C4-2B (cell line): ENCODE data around the gene PLA2G2F.

Experiments used
- H3K27ac ChIP-seq: fragments of 450-650 bp; 2 replicates; pipeline ENCODE4 v1.5.1; 2017
- ZFX ChIP-seq: fragments of 450-650 bp; IDR thresholded peaks from 2 replicates; pipeline ENCODE4 v1.6.1; 2017
- TF ChIP-seq, protein P1 (sequence below): fragments of 450-650 bp; conservative IDR thresholded peaks from 2 replicates; pipeline ENCODE4 v1.5.1; 2017; ENCODE audit warnings: mild to moderate bottlenecking

The PLA2G2F gene

DNA sequence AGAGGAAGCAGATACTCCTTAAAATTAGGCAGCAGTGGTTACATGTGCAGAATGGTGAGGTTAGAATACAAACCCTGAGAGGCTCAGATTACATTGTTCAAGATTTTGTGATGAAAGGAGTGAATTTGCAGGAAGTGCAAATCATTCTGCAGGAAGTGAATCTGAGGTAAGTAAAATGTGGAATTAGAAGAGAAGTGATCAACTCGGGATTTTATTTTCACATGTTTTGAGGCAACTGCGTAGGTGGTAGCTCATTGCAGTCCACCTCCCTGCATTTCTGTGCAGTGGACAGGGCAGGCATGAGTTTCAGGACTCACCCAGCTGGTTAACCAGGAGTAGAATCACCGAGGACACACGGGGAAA, 49.3 kb downstream of the PLA2G2F start:
- TF ChIP-seq, protein P1, sequence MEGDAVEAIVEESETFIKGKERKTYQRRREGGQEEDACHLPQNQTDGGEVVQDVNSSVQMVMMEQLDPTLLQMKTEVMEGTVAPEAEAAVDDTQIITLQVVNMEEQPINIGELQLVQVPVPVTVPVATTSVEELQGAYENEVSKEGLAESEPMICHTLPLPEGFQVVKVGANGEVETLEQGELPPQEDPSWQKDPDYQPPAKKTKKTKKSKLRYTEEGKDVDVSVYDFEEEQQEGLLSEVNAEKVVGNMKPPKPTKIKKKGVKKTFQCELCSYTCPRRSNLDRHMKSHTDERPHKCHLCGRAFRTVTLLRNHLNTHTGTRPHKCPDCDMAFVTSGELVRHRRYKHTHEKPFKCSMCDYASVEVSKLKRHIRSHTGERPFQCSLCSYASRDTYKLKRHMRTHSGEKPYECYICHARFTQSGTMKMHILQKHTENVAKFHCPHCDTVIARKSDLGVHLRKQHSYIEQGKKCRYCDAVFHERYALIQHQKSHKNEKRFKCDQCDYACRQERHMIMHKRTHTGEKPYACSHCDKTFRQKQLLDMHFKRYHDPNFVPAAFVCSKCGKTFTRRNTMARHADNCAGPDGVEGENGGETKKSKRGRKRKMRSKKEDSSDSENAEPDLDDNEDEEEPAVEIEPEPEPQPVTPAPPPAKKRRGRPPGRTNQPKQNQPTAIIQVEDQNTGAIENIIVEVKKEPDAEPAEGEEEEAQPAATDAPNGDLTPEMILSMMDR, result no peak
- no peak for TF ChIP-seq ZFX
- H3K27ac ChIP-seq, result no peak overlapping the region

DNA sequence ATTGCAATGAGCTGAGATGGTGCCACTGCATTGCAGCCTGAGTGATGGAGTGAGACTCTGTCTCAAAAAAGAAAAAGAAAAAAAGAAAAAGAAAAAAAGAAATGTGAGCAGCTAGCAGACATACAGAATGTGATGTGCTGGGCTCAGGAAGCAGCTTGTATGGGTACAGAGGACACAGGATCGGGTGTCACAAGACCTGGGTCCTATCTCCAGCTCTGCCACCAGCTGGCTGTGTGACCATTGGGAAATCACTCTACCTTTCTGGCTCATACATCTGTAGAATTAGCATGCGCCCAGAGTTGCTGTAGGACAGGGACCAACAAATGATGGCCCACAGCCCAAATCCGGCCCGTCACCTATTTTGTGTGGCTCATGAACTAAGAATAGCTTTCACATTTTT, 50.5 kb downstream of the PLA2G2F start:
- H3K27ac ChIP-seq, result no peak overlapping the region
- TF ChIP-seq ZFX, result no peak
- TF ChIP-seq, protein P1, result no peak

DNA sequence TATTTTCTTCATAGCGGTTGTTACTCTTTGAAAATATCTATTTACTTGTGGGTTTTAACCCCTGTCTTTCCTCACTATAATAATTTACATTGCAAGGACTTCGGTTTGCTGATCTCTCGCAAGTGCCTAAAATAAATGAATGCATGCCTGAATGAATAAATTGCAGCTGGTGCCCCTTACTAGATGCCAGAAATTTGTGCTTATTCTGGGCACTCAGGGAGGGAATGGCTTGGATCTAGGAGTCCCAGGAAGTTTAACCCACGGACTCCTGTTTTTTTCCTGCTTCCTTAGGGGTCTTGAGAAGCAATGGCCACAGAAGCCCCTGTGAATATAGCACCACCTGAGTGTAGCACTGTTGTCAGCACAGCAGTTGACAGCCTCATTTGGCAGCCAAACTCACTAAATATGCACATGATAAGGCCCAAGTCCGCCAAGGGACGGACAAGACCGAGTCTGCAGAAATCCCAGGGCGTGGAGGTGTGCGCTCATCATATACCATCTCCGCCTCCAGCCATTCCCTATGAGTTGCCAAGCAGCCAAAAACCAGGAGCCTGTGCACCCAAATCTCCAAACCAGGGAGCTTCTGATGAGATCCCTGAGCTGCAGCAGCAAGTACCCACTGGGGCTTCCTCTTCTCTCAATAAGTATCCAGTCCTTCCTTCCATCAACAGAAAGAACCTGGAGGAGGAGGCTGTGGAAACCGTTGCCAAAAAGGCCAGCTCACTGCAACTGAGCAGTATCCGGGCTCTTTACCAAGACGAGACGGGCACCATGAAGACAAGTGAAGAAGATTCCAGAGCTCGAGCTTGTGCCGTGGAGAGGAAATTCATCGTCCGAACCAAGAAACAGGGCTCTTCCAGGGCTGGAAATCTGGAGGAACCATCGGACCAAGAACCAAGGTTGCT, 51.4 kb downstream of the PLA2G2F start:
- TF ChIP-seq, protein P1, result no peak
- TF ChIP-seq ZFX, result no peak
- H3K27ac ChIP-seq, result no peak overlapping the region

- no peak overlapping the region for H3K27ac ChIP-seq
Observed at GRCh38 chr1:20191266-20191825, 52.2 kb downstream of the PLA2G2F start.

DNA sequence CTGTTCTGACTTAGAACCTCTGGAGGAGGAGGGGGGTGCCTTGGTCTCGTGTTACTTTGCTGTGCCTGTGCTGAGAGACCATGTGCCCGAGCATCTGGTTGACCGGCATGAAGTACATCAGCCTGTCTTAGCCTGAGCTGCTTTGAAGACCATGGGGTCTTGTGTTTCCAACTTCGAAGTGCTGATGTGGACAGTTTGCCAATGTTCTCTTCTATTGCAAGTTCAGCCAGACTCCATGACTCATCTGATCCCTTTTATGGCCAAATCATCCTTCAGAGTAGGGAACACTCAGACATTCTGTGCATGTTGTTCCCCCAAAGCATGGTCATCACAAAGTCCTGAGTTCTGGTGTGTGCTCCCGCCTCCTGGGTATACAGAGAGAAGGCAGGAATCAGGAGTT, 53.2 kb downstream of the PLA2G2F start:
- TF ChIP-seq, protein P1, result no peak
- TF ChIP-seq ZFX, result no peak
- H3K27ac ChIP-seq, result no peak overlapping the region

More at GRCh38 chr1:20191266-20191825, 52.2 kb downstream of the PLA2G2F start:
- no peak for TF ChIP-seq ZFX
- TF ChIP-seq, protein P1, result no peak

DNA sequence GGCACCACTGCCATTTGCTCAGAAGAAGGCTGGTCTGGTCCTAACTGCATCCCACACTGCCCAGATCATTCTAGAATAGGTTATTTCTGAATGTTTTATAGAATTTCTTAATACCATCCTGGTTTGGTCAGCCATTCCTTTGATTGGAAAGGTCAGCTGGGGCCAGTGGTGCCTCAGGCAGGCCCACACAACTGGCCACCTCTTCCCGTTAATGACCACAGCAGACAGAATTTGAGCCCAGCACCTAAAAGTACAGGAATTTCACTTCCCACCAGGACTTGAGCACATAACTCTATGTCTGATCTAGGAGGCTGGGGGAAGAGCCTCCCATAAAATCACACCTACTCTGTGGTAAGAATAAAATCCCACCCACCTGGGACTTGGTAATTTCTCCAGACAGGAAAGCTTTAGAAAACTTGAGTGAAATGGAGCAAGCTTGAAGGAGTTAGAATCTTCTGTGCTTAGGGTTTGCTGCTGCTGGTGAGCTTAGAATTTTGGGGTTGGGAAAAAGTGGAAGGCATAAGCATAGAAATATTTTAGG, 53.8 kb downstream of the PLA2G2F start:
- TF ChIP-seq, protein P1, result no peak
- TF ChIP-seq ZFX, result no peak
- H3K27ac ChIP-seq, result no peak overlapping the region

GRCh38 chr1:20194224-20194623, 55.1 kb downstream of the PLA2G2F start:
- H3K27ac ChIP-seq, result no peak overlapping the region
- TF ChIP-seq ZFX, result no peak
- TF ChIP-seq, protein P1, result no peak
